CD14-positive monocyte (primary cell): ENCODE results near the gene OSBP2. TPM values are rescaled to one million over a fixed set of nuclear protein-coding genes. Genes with fewer than 3 reads are reported as not detected.
A peak's percentile ranks its signal among the peaks of the same experiment; 100 is the strongest.

ENCODE experiments used
- DNase-seq, 3 donors: peaks; one replicate each; pipeline ENCODE4 v3.0.0-alpha.2; 2011 to 2022
- H2AFZ ChIP-seq: 2 replicates; pipeline ENCODE4 v1.6.0; 2012; ENCODE audit warnings: mild to moderate bottlenecking, low read depth, low read length, inconsistent platforms; ENCODE audit not compliant: insufficient read depth, poor library complexity, severe bottlenecking
- H3K27ac ChIP-seq, 2 donors: 1 replicate in 1 of 2; 2 replicates in 1 of 2; pipeline ENCODE4 v1.5.1; 2012 to 2013; ENCODE audit warnings: low read length in 2 of 2, control low read depth in 1 of 2, inconsistent platforms in 1 of 2, low read depth in 1 of 2, mild to moderate bottlenecking in 1 of 2
- H3K27me3 ChIP-seq, 2 donors: one replicate each; pipeline versions ENCODE4 v1.6.0 to v1.6.1; 2011 to 2013; ENCODE audit warnings: low read length in 2 of 2; ENCODE audit not compliant: control insufficient read depth in 2 of 2, insufficient read depth in 2 of 2
- H3K36me3 ChIP-seq, 2 donors: replicated peaks in 1 of 2; 1 replicate in 1 of 2; 2 replicates in 1 of 2; pipeline versions ENCODE4 v1.5.1 to v1.6.1; 2012 to 2013; ENCODE audit warnings: low read length in 2 of 2, control low read depth in 1 of 2, inconsistent platforms in 1 of 2, mild to moderate bottlenecking in 1 of 2; ENCODE audit not compliant: insufficient read depth in 2 of 2, control insufficient read depth in 1 of 2
- H3K4me1 ChIP-seq, 2 donors: 1 replicate in 1 of 2; 2 replicates in 1 of 2; pipeline versions ENCODE4 v1.5.1 to v1.6.1; 2012 to 2013; ENCODE audit warnings: low read length in 2 of 2, control low read depth in 1 of 2, inconsistent platforms in 1 of 2, mild to moderate bottlenecking in 1 of 2, moderate library complexity in 1 of 2; ENCODE audit not compliant: insufficient read depth in 2 of 2, control insufficient read depth in 1 of 2
- H3K4me2 ChIP-seq: replicated peaks from 2 replicates; pipeline ENCODE3; 2012; ENCODE audit warnings: low read length, moderate library complexity, mild to moderate bottlenecking; ENCODE audit not compliant: poor library complexity, severe bottlenecking; ENCODE audit errors: extremely low read depth
- H3K4me3 ChIP-seq, 3 experiments: fragments of 200-600 bp in 1 of 3; sonication (generic) in 1 of 3; replicated peaks in 1 of 3; 1 replicate in 2 of 3; 2 replicates in 1 of 3; pipeline ENCODE4 v1.5.1; 2011 to 2013; ENCODE audit warnings: low read length in 3 of 3, mild to moderate bottlenecking in 3 of 3, control low read depth in 2 of 3, low read depth in 2 of 3, inconsistent platforms in 1 of 3, moderate library complexity in 1 of 3
- H3K79me2 ChIP-seq: 2 replicates; pipeline ENCODE4 v1.6.0; 2012; ENCODE audit warnings: mild to moderate bottlenecking, control low read depth, inconsistent platforms, low read length, moderate library complexity; ENCODE audit not compliant: insufficient read depth
- H3K9ac ChIP-seq: 2 replicates; pipeline ENCODE4 v1.6.0; 2017; ENCODE audit warnings: low read length, mild to moderate bottlenecking; ENCODE audit not compliant: insufficient read depth, poor library complexity, severe bottlenecking
- H3K9me3 ChIP-seq, 2 donors: replicated peaks in 1 of 2; 1 replicate in 1 of 2; 2 replicates in 1 of 2; pipeline versions ENCODE4 v1.5.1 to v1.6.1; 2012 to 2013; ENCODE audit warnings: low read length in 2 of 2, control low read depth in 1 of 2; ENCODE audit not compliant: control insufficient read depth in 1 of 2, insufficient read depth in 1 of 2
- H4K20me1 ChIP-seq: 2 replicates; pipeline ENCODE4 v1.6.0; 2012; ENCODE audit warnings: mild to moderate bottlenecking, low read length, control low read depth, moderate library complexity; ENCODE audit not compliant: insufficient read depth
- H3K27ac Mint-ChIP-seq, 7 donors: one replicate each; pipeline ENCODE4 v1.8.0; 2020; ENCODE audit warnings: mild to moderate bottlenecking in 7 of 7, mixed read lengths in 7 of 7, moderate library complexity in 6 of 7, inconsistent platforms in 2 of 7
- H3K27me3 Mint-ChIP-seq, 3 donors: one replicate each; pipeline ENCODE4 v1.8.0; 2021 to 2022; ENCODE audit warnings: low read depth in 3 of 3, mild to moderate bottlenecking in 3 of 3, mixed read lengths in 3 of 3, moderate library complexity in 3 of 3, inconsistent platforms in 1 of 3
- H3K36me3 Mint-ChIP-seq, 2 donors: one replicate each; pipeline ENCODE4 v1.8.0; 2020; ENCODE audit warnings: mixed read lengths in 2 of 2, inconsistent platforms in 1 of 2, mild to moderate bottlenecking in 1 of 2
- H3K4me1 Mint-ChIP-seq: one replicate; pipeline ENCODE4 v1.8.0; 2020; ENCODE audit warnings: mild to moderate bottlenecking, mixed read lengths
- H3K4me3 Mint-ChIP-seq, 2 donors: one replicate each; pipeline ENCODE4 v1.8.0; 2020; ENCODE audit warnings: mild to moderate bottlenecking in 2 of 2, mixed read lengths in 2 of 2, moderate library complexity in 1 of 2
- H3K9me3 Mint-ChIP-seq, 7 donors: one replicate each; pipeline ENCODE4 v1.8.0; 2020 to 2022; ENCODE audit warnings: mixed read lengths in 7 of 7, mild to moderate bottlenecking in 6 of 7, moderate library complexity in 6 of 7, inconsistent platforms in 2 of 7
- CTCF ChIP-seq: fragments of 200-600 bp; IDR thresholded peaks from one replicate; pipeline ENCODE4 v1.8.0; 2022; ENCODE audit warnings: antibody characterized with exemption, mild to moderate bottlenecking
- WGBS: methylation state at CpG from one replicate; pipeline ENCODE4 v1.1.5; 2013; ENCODE audit warnings: missing lambda C conversion rate; ENCODE audit not compliant: insufficient coverage; 5-methylcytosine and 5-hydroxymethylcytosine counted together
- intact Hi-C, 2 donors: fragments of 100-400 bp; cut with micrococcal nuclease; formaldehyde crosslinking; loops; one replicate each; pipeline versions ENCODE4 v1.15.0 to v1.15.1; 2023
- polyA plus RNA-seq, 3 donors: library from polyadenylated mRNA; depleted of rRNA in 1 of 3; unstranded in 2 of 3; stranded (reverse) in 1 of 3; fragments of 300-500 nt in 2 of 3; fragments of >200 nt in 1 of 3; fragmentation: Illumina TruSeq in 2 of 3; gene quantifications; 1 replicate in 2 of 3; 2 replicates in 1 of 3; pipeline ENCODE4 v1.2.3, GENCODE V29; 2012 to 2021

The OSBP2 gene
- polyA plus RNA-seq, 3 donors = 0.21 to 0.54 TPM; not detected in 1

- Histone ChIP-seq H3K4me3 (no peak overlapping the region), H4K20me1 (no peaks in the 10 kb centered on the region), H2AFZ (no peak overlapping the region), H3K9ac (no peak overlapping the region), H3K27me3 (no peaks in the 10 kb centered on the region), H3K9me3 (no peaks in the 10 kb centered on the region), H3K4me2 (no peak overlapping the region), H3K36me3 (no peaks in the 10 kb centered on the region), H3K79me2 (no peaks in the 10 kb centered on the region), H3K27ac (no peak overlapping the region), H3K4me1 (no peaks in the 10 kb centered on the region)
- DNase-seq = no peak
- Mint-ChIP-seq H3K4me3 (no peak overlapping the region), H3K27me3 (peaks cover 5 to 10% (median 7%) of the 10 kb centered on the region in 3 donors), H3K4me1 (no peaks in the 10 kb centered on the region), H3K9me3 (peaks cover 0 to 4% (median 0%) of the 10 kb centered on the region in 7 donors), H3K36me3 (no peaks in the 10 kb centered on the region), H3K27ac (peak overlapping the region in 1 of 7 donors; percentile 32)
- TF ChIP-seq CTCF = no peak
- intact Hi-C loops = loop anchor here in 1 of 2 donors (2.0 to 10.0 kb wide), 2 partner anchors 120 to 190 kb away; partner anchors contain the start of gene SLC35E4
- WGBS = 100% methylated on average over 3 of the region's 4 CpGs
Measured at GRCh38 chr22:30754521-30754920, 59.8 kb downstream of the OSBP2 start.

GRCh38 chr22:30754971-30755758 is 60.5 kb downstream of the OSBP2 start:
- Histone ChIP-seq H3K4me1 (no peaks in the 10 kb centered on the region), H3K9ac (no peak overlapping the region), H3K79me2 (no peaks in the 10 kb centered on the region), H4K20me1 (no peaks in the 10 kb centered on the region), H3K27ac (no peak overlapping the region), H3K4me2 (no peak overlapping the region), H2AFZ (no peak overlapping the region), H3K4me3 (no peak overlapping the region), H3K27me3 (no peaks in the 10 kb centered on the region), H3K9me3 (no peaks in the 10 kb centered on the region), H3K36me3 (no peaks in the 10 kb centered on the region)
- Mint-ChIP-seq H3K4me3 (no peak overlapping the region), H3K27me3 (peaks cover 5 to 12% (median 10%) of the 10 kb centered on the region in 3 donors), H3K27ac (no peak overlapping the region), H3K36me3 (no peaks in the 10 kb centered on the region), H3K4me1 (no peaks in the 10 kb centered on the region), H3K9me3 (peaks cover 0 to 6% (median 0%) of the 10 kb centered on the region in 7 donors)
- peak in 2 of 3 donors; percentile 16 to 33 for DNase-seq
- 52% methylated on average over 6 of the region's 8 CpGs for WGBS
- intact Hi-C loops = loop anchor here in 1 of 2 donors (2.0 to 10.0 kb wide), 2 partner anchors 120 to 190 kb away; partner anchors contain the start of gene SLC35E4
- peak; percentile 36 for TF ChIP-seq CTCF
